Kidney (tissue), 14 donors: ENCODE results near the gene MYO1H. TPM values are rescaled to one million over a fixed set of nuclear protein-coding genes. Genes with fewer than 3 reads are reported as not detected.
A peak's percentile ranks its signal among the peaks of the same experiment; 100 is the strongest.

Source experiments
- DNase-seq, 5 donors: peaks; one replicate each; pipeline ENCODE4 v3.0.0-alpha.2; 2013 to 2020
- FAIRE-seq: peaks from 2 replicates; lab custom pipeline; 2012; peaks lifted over from hg19 to GRCh38; lab: Jason Lieb, UNC
- H3K27ac ChIP-seq, 2 donors: one replicate each; pipeline ENCODE4 v1.7.0; 2013; ENCODE audit warnings: low read depth in 2 of 2, low read length in 2 of 2, inconsistent platforms in 1 of 2
- H3K27me3 ChIP-seq: one replicate; pipeline ENCODE4 v1.7.1; 2013; ENCODE audit warnings: low read length, inconsistent platforms; ENCODE audit not compliant: control insufficient read depth, insufficient read depth
- H3K36me3 ChIP-seq, 3 donors: one replicate each; pipeline versions ENCODE4 v1.7.0 to v1.7.1; 2013; ENCODE audit warnings: low read length in 3 of 3, control low read depth in 1 of 3, inconsistent platforms in 1 of 3; ENCODE audit not compliant: insufficient read depth in 3 of 3, control insufficient read depth in 2 of 3
- H3K4me1 ChIP-seq, 3 donors: one replicate each; pipeline versions ENCODE4 v1.7.0 to v1.7.1; 2013; ENCODE audit warnings: low read length in 3 of 3, inconsistent platforms in 1 of 3, low read depth in 1 of 3; ENCODE audit not compliant: control insufficient read depth in 2 of 3, insufficient read depth in 2 of 3
- H3K4me3 ChIP-seq, 3 donors: one replicate each; pipeline versions ENCODE4 v1.7.0 to v1.8.1; 2013; ENCODE audit warnings: low read length in 3 of 3, control low read depth in 1 of 3, inconsistent platforms in 1 of 3
- H3K9ac ChIP-seq, 3 donors: one replicate each; pipeline versions ENCODE4 v1.7.0 to v1.7.1; 2013; ENCODE audit warnings: low read length in 3 of 3, control low read depth in 1 of 3, inconsistent platforms in 1 of 3
- H3K9me3 ChIP-seq, 3 donors: one replicate each; pipeline versions ENCODE4 v1.7.0 to v1.7.1; 2013; ENCODE audit warnings: low read length in 3 of 3, control low read depth in 1 of 3, inconsistent platforms in 1 of 3; ENCODE audit not compliant: control insufficient read depth in 2 of 3, insufficient read depth in 1 of 3
- CTCF ChIP-seq: IDR thresholded peaks from 3 replicates; pipeline ENCODE4 v1.5.1; 2012; ENCODE audit warnings: mild to moderate bottlenecking, moderate library complexity, borderline replicate concordance; ENCODE audit not compliant: insufficient read depth; ENCODE audit errors: extremely low read depth
- intact Hi-C: fragments of 100-400 bp; cut with DNase I; formaldehyde crosslinking; loops from one replicate; pipeline ENCODE4 v1.11.1; 2022
- polyA plus RNA-seq: library from polyadenylated mRNA; stranded (reverse); fragments of 350-450 nt; fragmentation: Illumina TruSeq; extraction: RNeasy Lipid Tissue Mini Kit (QIAGEN cat#74804); gene quantifications from one replicate; pipeline ENCODE4 v1.2.3, GENCODE V29; 2014; ENCODE audit warnings: low read depth, low replicate concordance; ENCODE audit not compliant: insufficient read depth
- total RNA-seq: library from RNA; stranded (reverse); fragmentation: NEBNext Ultra II Directional; extraction: Animal tissue kit (Norgen Biotek cat#: 25700); gene quantifications from one replicate; pipeline ENCODE4 v1.2.1, GENCODE V29; 2021
- donor health status: control.
- donor health status: control.
- donor health status: control.
- donor health status: control.
- donor health status: control.
- donor health status: DM: yes; HTN: yes; CAD: no.
- donor health status: Normal renal cell carcinoma (clear cell type).

Gene MYO1H
- total and polyA plus RNA-seq, 2 donors from 2014 or later: 0.56 TPM; not detected in 1

- intact Hi-C loops: no loop called here
- TF ChIP-seq CTCF: no peak
- H3K27me3 ChIP-seq: no peaks in the 10 kb centered on the region
- H3K9ac ChIP-seq: no peak overlapping the region
- FAIRE-seq (no peak), DNase-seq (peak in 3 of 5 donors; percentile 48 to 59 (median 49))
- peaks cover 0 to 2% (median 0%) of the 10 kb centered on the region in 3 donors for H3K36me3 ChIP-seq
- H3K4me3 ChIP-seq: no peak overlapping the region
- no peaks in the 10 kb centered on the region for H3K9me3 ChIP-seq
- H3K27ac ChIP-seq: no peak overlapping the region
- no peaks in the 10 kb centered on the region for H3K4me1 ChIP-seq
Measured at GRCh38 chr12:109440851-109441490, 93.3 kb downstream of the MYO1H start.

GRCh38 chr12:109443794-109444193 lies 96.1 kb downstream of the MYO1H start:
- no peak overlapping the region for H3K4me3 ChIP-seq
- intact Hi-C loops: no loop called here
- no peak overlapping the region for H3K27ac ChIP-seq
- TF ChIP-seq CTCF: no peak
- no peaks in the 10 kb centered on the region for H3K4me1 ChIP-seq
- H3K36me3 ChIP-seq: peaks cover 2 to 15% (median 7%) of the 10 kb centered on the region in 3 donors
- H3K9ac ChIP-seq: no peak overlapping the region
- FAIRE-seq (no peak), DNase-seq (no peak)
- no peaks in the 10 kb centered on the region for H3K9me3 ChIP-seq
- no peaks in the 10 kb centered on the region for H3K27me3 ChIP-seq

GRCh38 chr12:109444259-109444658 lies 96.6 kb downstream of the MYO1H start:
- intact Hi-C loops: no loop called here
- FAIRE-seq (no peak), DNase-seq (no peak)
- Histone ChIP-seq H3K4me1 (no peaks in the 10 kb centered on the region), H3K9ac (no peak overlapping the region), H3K27ac (no peak overlapping the region), H3K27me3 (no peaks in the 10 kb centered on the region), H3K36me3 (peaks cover 2 to 15% (median 7%) of the 10 kb centered on the region in 3 donors), H3K4me3 (no peak overlapping the region), H3K9me3 (no peaks in the 10 kb centered on the region)
- no peak for TF ChIP-seq CTCF
